HEK293T (cell line): Measurements from ENCODE around the gene CEP89.

Experiments
- ARNT ChIP-seq: fragments of 450-650 bp; IDR thresholded peaks from 2 replicates; pipeline ENCODE4 v1.6.1; 2017; ENCODE audit warnings: mild to moderate bottlenecking
- BHLHE40 ChIP-seq: fragments of 450-650 bp; IDR thresholded peaks from 2 replicates; pipeline ENCODE4 v1.6.1; 2016; ENCODE audit warnings: mild to moderate bottlenecking, moderate library complexity, borderline replicate concordance
- ELF4 ChIP-seq: fragments of 450-650 bp; IDR thresholded peaks from 2 replicates; pipeline ENCODE4 v1.6.1; 2017; ENCODE audit warnings: antibody characterized with exemption
- FOXA1 ChIP-seq: fragments of 450-650 bp; IDR thresholded peaks from 2 replicates; pipeline ENCODE4 v1.6.1; 2016; ENCODE audit warnings: mild to moderate bottlenecking
- FOXM1 ChIP-seq: fragments of 450-650 bp; IDR thresholded peaks from 2 replicates; pipeline ENCODE4 v1.6.1; 2017; ENCODE audit warnings: mild to moderate bottlenecking, borderline replicate concordance
- HDGF ChIP-seq: fragments of 450-650 bp; IDR thresholded peaks from 2 replicates; pipeline ENCODE4 v1.6.1; 2017; ENCODE audit warnings: antibody characterized with exemption, borderline replicate concordance
- L3MBTL2 ChIP-seq: fragments of 450-650 bp; conservative IDR thresholded peaks from 2 replicates; pipeline ENCODE4 v1.6.1; 2016; ENCODE audit warnings: mild to moderate bottlenecking
- LEF1 ChIP-seq: fragments of 450-650 bp; IDR thresholded peaks from 2 replicates; pipeline ENCODE4 v1.6.1; 2017; ENCODE audit warnings: mild to moderate bottlenecking, borderline replicate concordance
- NFRKB ChIP-seq: fragments of 450-650 bp; IDR thresholded peaks from 2 replicates; pipeline ENCODE4 v1.6.1; 2016; ENCODE audit warnings: mild to moderate bottlenecking, moderate library complexity
- SP1 ChIP-seq: fragments of 450-650 bp; IDR thresholded peaks from 2 replicates; pipeline ENCODE4 v1.6.1; 2017
- SUZ12 ChIP-seq: fragments of 450-650 bp; IDR thresholded peaks from 2 replicates; pipeline ENCODE4 v1.6.1; 2016; ENCODE audit warnings: mild to moderate bottlenecking
- TARDBP ChIP-seq: fragments of 450-650 bp; IDR thresholded peaks from 2 replicates; pipeline ENCODE4 v1.6.1; 2016
- ZNF384 ChIP-seq: fragments of 450-650 bp; IDR thresholded peaks from 2 replicates; pipeline ENCODE4 v1.6.1; 2016
- TF ChIP-seq, protein P1 (sequence below): fragments of 450-650 bp; IDR thresholded peaks from 2 replicates; pipeline ENCODE4 v1.6.1; 2016

DNA sequence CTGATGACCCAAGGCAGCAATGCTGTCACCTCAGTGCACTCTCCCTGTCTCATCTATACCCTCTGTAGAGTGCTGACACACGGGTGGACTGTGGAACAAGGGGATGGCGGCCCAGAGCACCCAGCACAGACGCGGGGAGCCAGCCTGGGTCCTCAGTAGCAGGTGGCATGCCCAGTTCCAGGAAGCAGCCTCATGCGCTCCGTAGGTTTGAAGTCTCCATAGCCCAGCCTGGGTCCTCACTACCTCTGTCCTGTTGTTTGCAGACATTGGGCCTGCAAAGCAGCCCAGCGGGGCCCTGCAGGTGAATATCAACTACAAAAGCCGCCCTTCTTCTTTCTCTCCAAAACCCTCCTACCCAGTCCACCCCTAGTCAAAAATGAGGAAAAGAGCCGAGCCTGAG lies 97.2 kb downstream of the CEP89 start:
- no peak for TF ChIP-seq BHLHE40
- no peak for TF ChIP-seq FOXA1
- no peak for TF ChIP-seq ZNF384
- no peak for TF ChIP-seq LEF1
- TF ChIP-seq NFRKB, result no peak
- no peak for TF ChIP-seq SP1
- TF ChIP-seq L3MBTL2, result no peak
- no peak for TF ChIP-seq FOXM1
- no peak for TF ChIP-seq TARDBP
- TF ChIP-seq ELF4, result no peak
- TF ChIP-seq ARNT, result no peak
- TF ChIP-seq, protein P1, sequence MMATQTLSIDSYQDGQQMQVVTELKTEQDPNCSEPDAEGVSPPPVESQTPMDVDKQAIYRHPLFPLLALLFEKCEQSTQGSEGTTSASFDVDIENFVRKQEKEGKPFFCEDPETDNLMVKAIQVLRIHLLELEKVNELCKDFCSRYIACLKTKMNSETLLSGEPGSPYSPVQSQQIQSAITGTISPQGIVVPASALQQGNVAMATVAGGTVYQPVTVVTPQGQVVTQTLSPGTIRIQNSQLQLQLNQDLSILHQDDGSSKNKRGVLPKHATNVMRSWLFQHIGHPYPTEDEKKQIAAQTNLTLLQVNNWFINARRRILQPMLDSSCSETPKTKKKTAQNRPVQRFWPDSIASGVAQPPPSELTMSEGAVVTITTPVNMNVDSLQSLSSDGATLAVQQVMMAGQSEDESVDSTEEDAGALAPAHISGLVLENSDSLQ, result no peak
- no peak for TF ChIP-seq SUZ12
- TF ChIP-seq HDGF, result no peak
